CMK (cell line): ENCODE data around the gene RHOH.
"Not testable (repeated sequence)": the region's sequence is repeated elsewhere in the genome, so short reads cannot be mapped to it uniquely, and the experiment has no call there.

Source experiments
- DNase-seq: peaks from one replicate; pipeline ENCODE4 v3.0.0-alpha.2; 2010; ENCODE audit warnings: low read depth

The RHOH gene

DNA sequence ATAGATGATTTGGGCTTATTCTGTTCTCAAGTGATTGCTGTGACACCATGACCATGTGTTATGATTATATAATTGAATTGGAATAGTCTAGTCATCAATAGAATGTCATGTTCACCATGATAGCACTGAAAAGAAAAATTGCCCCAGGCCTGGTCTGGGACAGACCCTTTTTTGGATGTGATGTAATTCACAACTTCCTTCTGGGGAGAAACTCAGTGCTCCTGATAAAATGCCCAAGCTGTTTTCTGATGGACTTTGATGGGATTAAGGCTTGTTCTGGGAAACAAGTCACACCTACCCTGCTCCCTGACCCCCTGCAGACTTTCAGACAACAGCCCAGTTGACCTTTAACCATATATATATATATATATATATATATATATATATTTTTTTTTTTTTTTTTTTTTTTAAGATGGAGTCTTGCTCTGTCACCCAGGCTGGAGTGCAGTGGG is 65.3 kb downstream of the RHOH start:
- no peak for DNase-seq

GRCh38 chr4:40262861-40263260 is 66.0 kb downstream of the RHOH start:
- DNase-seq: no peak

DNA sequence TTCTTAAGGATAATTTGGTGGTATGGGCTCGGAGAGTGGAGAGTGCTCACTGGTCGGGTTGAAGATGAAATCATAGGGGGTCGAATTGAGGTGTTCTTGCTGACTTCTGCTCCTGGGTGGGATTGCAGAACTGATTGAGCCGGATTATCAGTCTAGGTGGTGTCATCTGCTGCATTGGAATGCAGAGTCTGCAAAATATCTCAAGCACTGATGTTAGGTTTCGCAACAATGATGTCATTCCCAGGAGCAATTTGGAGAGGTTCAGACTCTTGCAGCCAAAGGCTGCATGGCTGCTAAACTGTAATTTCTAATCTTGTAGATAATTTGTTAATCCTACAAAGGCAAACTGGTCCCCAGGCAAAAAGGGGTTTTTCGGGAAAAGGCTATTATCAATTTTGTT is 67.7 kb downstream of the RHOH start:
- DNase-seq: no peak

DNA sequence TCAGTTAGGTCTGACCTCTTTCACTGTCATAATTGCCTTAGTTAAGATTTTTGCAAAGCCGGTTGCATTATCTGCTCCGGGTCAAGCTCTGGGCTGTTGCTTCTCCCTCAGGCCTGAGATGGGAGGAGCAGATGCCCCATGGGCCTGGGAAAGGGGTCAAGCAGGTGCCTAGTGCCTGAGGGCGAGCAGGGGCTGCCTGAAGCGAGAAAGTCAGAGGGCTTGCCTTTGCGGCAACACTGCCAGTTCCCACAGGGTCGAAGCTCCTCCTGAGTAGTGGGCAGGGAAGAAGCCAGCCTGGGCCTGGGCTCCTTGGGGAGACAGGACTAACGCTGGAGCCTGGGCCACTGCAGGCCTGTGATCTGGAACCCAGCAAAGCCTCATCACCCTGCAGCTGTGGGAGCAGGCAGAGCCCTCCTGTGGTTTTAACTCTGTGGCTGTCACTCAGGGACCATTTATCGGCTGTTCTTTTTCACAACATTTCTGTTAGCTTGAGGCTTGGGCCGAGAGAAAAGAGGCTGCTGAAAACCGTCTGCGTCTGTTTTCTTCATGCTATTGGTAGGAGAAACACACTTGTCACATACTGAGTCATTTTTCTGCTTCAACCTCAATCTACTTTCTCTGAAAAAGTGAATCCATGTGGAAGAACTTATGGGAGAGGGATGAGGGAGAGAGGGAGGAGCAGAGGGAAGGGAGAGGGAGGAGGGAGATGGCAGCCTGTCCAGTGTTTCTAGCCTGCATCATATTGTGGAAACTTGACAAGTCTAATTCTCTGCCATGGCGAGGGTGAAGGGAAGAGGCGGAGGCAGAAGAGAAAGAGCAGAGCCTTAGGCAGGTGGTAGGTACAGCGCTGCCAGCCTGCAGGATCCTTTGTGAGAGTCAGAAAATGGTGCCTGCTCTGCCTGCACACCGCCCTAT is 68.4 kb downstream of the RHOH start:
- peak; percentile 30 for DNase-seq

GRCh38 chr4:40265910-40266274 is 69.1 kb downstream of the RHOH start:
- no peak for DNase-seq

DNA sequence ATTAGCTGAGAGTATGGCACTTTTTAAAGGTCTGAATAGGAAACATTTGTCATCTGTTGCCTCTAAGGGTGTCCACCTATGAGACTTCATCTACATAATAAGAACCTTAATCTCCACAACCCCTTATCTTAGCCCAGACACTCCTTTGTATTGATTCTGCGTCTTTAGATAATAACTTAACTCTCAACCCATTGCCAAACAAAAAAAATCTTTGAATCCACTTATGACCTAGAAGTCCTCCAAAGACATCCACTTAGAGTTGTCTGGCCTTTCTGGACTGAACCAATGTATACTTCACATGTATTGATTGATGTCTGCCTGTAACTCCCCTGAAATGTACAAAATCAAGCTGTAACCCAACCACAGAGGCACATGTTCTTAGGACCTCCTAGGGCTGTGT is 72.3 kb downstream of the RHOH start:
- DNase-seq: no peak

GRCh38 chr4:40270609-40271008 is 73.8 kb downstream of the RHOH start:
- no peak for DNase-seq

DNA sequence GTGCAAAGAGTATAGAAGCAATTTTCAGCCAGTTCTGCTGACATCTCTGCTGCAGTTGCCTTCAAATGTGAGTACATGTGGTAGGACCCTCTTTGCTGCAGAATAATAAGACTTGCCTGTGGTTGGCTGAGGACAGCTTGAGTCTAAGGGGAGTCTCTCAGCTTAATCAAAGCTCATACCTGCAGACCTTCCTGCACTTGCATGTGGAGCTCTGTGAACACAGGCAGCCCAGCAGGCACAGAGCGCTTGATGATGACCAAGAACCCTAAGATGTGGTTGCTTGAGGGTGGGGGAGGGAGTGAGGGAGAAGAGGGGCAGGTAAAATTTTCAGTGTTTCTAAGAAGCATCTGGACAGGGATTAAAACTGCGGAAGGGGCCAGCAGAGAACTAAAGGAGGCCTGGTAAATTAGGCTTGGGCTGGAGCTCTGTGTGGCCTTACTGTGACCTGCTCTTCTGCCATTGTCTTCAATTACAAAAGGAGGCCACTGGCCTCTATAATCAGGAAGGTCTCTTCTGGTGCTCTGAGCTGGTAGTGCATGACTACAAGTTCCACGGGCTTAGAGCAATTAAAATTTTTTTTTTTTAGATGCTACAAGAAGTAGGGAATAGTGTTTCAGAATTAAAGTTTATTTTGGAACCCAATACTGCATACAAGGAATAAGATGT is 78.4 kb downstream of the RHOH start:
- DNase-seq: no peak

- DNase-seq: no peak
Observed at GRCh38 chr4:40276546-40276945, 79.7 kb downstream of the RHOH start.

DNA sequence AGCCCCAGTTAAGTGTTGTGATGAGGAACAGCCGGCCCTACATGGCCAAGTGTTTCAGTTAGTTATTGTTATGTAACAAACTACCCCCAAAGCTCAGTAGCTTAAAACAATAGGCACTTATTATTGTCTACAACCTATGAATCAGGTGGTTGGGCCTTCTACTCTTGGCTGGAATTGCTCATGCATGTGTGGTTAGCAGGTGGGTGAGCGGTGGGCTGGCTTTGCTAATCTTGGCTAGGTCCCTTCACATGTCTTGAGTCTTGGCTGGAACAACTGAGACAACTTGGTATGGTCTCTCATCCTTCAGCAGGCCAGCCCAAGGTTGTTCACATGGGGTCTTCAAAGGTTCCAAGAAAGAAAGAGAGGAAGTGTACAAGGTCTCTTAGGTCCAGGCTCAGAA is 83.8 kb downstream of the RHOH start:
- no peak for DNase-seq

DNA sequence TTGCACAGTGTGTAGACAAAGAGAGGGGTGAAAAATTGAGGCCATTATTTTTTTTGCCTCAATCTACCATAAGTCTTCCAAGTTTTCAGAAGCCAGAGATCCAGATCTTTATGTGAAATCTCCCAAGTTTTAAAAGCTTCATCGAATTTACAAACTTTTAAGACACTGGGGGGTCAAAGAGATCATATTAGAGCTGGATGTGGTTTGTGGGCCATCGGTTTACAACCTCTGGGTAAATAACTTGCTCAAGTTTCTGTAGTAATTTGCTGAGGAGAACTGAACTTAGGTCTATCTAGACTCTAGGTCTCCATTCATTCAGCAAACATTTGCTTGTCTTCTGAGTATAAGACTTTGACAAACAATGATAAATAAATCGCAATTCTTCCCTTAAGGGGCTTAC is 84.3 kb downstream of the RHOH start:
- DNase-seq: no peak

DNA sequence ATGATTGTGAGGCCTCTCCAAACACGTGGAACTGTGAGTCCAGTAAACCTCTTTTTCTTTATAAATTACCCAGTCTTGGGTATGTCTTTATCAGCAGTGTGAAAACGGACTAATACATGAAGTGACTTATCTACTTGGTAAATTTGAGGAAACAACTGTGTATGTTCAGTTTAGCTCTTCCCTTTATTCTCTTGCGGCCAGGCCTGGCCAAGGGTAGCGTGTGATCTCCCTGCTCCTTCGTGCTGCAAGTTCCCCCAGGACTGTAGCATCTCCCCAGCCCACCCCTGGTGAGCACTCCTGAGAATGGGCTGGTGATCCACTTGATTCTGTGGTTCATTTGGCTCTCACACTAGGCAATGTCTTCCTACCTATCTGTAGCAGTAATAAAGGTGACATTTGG is 85.1 kb downstream of the RHOH start:
- no peak for DNase-seq

- DNase-seq: not testable (repeated sequence)
Observed at GRCh38 chr4:40282857-40283256, 86.0 kb downstream of the RHOH start.

DNA sequence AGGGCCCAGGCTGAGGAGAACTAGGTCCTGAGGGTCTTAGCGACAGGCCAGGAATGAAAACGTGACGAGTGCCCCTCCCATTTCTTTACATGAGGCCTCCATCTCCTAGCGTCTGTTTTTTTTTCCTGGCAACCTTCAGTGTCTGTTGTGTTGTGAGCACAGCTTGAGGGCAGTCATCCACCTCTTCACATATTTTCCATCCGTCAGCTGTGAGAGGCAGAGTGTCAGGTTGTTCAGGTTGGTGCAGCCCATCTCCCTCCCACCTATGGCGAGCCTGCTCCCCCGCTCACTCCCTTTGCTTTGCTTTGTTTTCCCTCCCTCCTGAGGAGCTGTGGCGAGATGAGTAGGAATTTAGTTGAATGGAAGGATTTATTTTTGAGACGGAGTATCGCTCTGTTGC is 86.6 kb downstream of the RHOH start:
- no peak for DNase-seq

GRCh38 chr4:40283968-40284367 is 87.1 kb downstream of the RHOH start:
- no peak for DNase-seq

DNA sequence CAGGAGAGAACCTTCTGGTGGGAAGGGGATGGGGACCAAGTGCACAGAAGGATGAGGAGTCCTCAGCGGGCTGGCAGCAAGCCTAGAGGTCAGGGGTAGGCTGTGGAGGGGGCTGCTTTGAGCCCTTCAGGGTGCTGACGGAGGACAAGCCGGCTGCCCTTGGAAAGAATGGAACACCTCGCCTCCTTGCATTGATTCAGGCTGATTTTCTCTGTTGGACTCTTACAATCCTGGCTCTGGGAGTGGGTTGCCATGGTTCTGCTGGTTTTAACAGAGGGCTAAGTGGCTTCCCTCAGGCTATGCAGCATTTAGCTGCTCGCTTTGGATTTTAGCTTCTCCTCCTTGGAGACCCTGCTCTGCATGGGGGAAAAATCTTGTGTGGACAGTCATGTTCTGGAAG is 88.9 kb downstream of the RHOH start:
- DNase-seq: no peak

GRCh38 chr4:40288566-40288965 is 91.7 kb downstream of the RHOH start:
- no peak for DNase-seq

DNA sequence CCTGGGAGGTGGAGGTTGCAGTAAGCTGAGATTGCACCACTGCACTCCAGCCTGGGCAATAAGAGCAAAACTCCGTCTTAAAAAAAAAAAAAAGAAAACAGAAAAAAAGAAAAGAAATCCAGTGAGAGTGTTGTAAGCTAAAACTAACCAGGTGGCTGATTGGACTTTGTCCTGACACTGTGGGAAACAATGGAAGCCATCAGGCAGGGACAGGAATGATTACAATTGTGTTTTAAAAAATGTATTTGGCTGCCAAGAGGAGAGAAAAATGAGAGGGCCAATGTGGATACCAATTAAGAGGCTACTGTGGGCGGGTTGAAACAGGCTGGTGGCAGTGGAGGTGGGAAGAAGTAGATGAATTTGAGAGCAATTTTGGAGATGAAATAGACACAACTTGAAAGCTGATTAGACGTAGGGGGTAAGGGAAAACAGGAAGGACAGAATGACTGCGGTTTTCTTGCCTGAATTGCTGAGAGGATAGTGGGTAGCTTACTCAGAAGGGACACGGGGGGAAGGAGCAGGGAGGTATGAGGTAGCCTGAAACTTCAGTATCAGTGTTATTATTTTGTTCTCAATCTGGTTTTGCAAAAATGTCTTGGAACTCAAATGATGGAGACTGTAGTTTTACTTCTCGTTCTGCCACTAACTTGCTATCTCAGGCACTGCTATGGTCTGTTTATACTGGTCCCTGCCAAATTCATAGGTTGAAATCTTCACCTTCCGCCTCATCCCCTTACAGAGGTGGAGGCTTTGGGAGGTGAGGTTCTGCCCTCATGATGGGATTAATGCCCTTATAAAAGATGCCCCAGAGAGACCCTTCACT is 92.7 kb downstream of the RHOH start:
- DNase-seq: no peak

- not testable (repeated sequence) for DNase-seq
Observed at GRCh38 chr4:40290611-40291186, 93.9 kb downstream of the RHOH start.

DNA sequence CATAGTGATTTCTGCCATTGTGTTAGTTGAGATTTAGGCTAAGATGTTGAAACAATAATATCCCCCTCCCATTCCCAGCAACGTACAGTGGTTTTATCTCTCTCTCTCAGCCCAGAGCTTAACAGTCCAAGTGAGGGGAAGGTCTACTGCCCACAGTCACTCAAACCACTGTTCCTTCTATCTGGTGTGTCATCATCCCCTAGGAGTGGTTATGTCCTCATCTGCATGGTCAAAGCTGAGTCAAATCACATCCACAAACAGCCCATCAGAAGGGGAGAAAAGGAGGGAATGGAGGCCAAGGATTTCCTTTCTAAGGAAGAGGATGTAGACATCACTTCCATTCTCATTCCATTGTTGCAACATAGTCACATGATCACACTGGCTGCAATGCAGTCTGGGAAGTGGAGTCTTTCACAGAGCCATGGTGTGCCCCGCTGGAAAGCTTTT is 95.5 kb downstream of the RHOH start:
- no peak for DNase-seq

- no peak for DNase-seq
Observed at GRCh38 chr4:40294339-40294738, 97.5 kb downstream of the RHOH start.

DNA sequence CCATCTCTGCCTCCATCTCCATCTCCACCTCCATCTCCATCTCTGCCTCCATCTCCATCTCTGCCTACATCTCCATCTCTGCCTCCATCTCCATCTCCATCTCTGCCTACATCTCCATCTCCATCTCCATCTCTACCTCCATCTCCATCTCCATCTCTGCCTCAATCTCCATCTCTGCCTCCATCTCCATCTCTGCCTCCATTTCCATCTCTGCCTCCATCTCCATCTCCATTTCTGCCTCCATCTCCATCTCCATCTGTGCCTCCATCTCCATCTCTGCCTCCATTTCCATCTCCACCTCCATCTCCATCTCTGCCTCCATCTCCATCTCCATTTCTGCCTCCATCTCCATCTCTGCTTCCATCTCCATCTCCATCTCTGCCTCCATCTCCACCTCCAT is 98.2 kb downstream of the RHOH start:
- DNase-seq: not testable (repeated sequence)
